ENCODE data around the gene ZNF230. TPM values are rescaled to one million over a fixed set of nuclear protein-coding genes. Genes with fewer than 3 reads are reported as not detected.

ZNF230 gene
- total and polyA plus RNA-seq, 9 of the 15 experiments (the other 6 are each of a cell fraction or from before 2014, with no cell fraction given), result 1.3 to 4.0 (median 2.2) TPM

GRCh38 chr19:44002566-44003460, at the start of gene ZNF230 (continued):
- no peak for TF ChIP-seq ID3 (CRISPR knock-in tag; IDR thresholded peaks at IDR 0.05)
- no peak for TF ChIP-seq ID3 (tag; IDR thresholded peaks at IDR 0.05)
- no peak for TF ChIP-seq CCNT2 (IDR thresholded peaks at IDR 0.05; ENCODE audit: borderline replicate concordance, extremely low read depth, insufficient read length, low read depth, low read length)
- TF ChIP-seq GABPA (tag; conservative IDR thresholded peaks at IDR 0.05; ENCODE audit: low read depth), result peak; percentile 94
- no peak for TF ChIP-seq ZNF316 (IDR thresholded peaks at IDR 0.05)
- no peak for TF ChIP-seq EWSR1 (IDR thresholded peaks at IDR 0.05; ENCODE audit: borderline replicate concordance, low read depth, partially characterized antibody)
- TF ChIP-seq, protein P1, sequence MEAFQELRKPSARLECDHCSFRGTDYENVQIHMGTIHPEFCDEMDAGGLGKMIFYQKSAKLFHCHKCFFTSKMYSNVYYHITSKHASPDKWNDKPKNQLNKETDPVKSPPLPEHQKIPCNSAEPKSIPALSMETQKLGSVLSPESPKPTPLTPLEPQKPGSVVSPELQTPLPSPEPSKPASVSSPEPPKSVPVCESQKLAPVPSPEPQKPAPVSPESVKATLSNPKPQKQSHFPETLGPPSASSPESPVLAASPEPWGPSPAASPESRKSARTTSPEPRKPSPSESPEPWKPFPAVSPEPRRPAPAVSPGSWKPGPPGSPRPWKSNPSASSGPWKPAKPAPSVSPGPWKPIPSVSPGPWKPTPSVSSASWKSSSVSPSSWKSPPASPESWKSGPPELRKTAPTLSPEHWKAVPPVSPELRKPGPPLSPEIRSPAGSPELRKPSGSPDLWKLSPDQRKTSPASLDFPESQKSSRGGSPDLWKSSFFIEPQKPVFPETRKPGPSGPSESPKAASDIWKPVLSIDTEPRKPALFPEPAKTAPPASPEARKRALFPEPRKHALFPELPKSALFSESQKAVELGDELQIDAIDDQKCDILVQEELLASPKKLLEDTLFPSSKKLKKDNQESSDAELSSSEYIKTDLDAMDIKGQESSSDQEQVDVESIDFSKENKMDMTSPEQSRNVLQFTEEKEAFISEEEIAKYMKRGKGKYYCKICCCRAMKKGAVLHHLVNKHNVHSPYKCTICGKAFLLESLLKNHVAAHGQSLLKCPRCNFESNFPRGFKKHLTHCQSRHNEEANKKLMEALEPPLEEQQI (IDR thresholded peaks at IDR 0.05), result no peak
- TF ChIP-seq ZNF197 (CRISPR knock-in tag; IDR thresholded peaks at IDR 0.05; ENCODE audit: low read depth), result no peak; the same call in 1 of the 2 replicates
- TF ChIP-seq ZNF586 (CRISPR knock-in tag; conservative IDR thresholded peaks at IDR 0.05), result no peak
- TF ChIP-seq ILF3 (IDR thresholded peaks at IDR 0.05; ENCODE audit: borderline replicate concordance), result no peak
- TF ChIP-seq NCOA1 (IDR thresholded peaks at IDR 0.05; ENCODE audit: low read depth), result 0 out of 2 replicates have a peak, but pooled peaks have one; percentile 14
- TF ChIP-seq ZKSCAN1 (IDR thresholded peaks at IDR 0.05; ENCODE audit: low read depth, low read length), result no peak
- no peak for TF ChIP-seq NFATC3 (IDR thresholded peaks at IDR 0.05)
- TF ChIP-seq HLTF (IDR thresholded peaks at IDR 0.05), result no peak
- no peak for TF ChIP-seq ATF1 (CRISPR knock-in tag; IDR thresholded peaks at IDR 0.05)
- peak; percentile 87 for TF ChIP-seq ATF1 (tag; IDR thresholded peaks at IDR 0.05)
- 0 out of 2 replicates have a peak, but pooled peaks have one; percentile 26 for TF ChIP-seq BHLHE40 (IDR thresholded peaks at IDR 0.05; ENCODE audit: low read length)
- peak; percentile 59; the same call in 1 of the 2 replicates for TF ChIP-seq ZNF644 (tag; IDR thresholded peaks at IDR 0.05; ENCODE audit: low read depth)
- TF ChIP-seq ZNF224 (CRISPR knock-in tag; IDR thresholded peaks at IDR 0.05), result no peak
- no peak for TF ChIP-seq POLR3A (IDR thresholded peaks at IDR 0.05; ENCODE audit: borderline replicate concordance, extremely low read depth, insufficient read depth, insufficient read length)
- no peak for TF ChIP-seq RUNX1 (IDR thresholded peaks at IDR 0.05; ENCODE audit: low read depth)
- no peak for TF ChIP-seq ZNF239 (CRISPR knock-in tag; IDR thresholded peaks at IDR 0.05)
- no peak for TF ChIP-seq CCAR2 (IDR thresholded peaks at IDR 0.05; ENCODE audit: low read depth, low read length)
- peak; percentile 84 for TF ChIP-seq MBD2 (IDR thresholded peaks at IDR 0.05; ENCODE audit: borderline replicate concordance, low read depth)
- no peak; the same call in 1 of the 2 replicates for TF ChIP-seq POLR2H (tag; IDR thresholded peaks at IDR 0.05; ENCODE audit: low read depth)
- TF ChIP-seq XRCC3 (IDR thresholded peaks at IDR 0.05), result no peak
- TF ChIP-seq TAF15 (IDR thresholded peaks at IDR 0.05; ENCODE audit: low read depth, low read length), result no peak
- TF ChIP-seq KLF1 (tag; IDR thresholded peaks at IDR 0.05), result no peak
- no peak for TF ChIP-seq SMARCA5 (IDR thresholded peaks at IDR 0.05)
- TF ChIP-seq ZNF146 (CRISPR knock-in tag; IDR thresholded peaks at IDR 0.05; ENCODE audit: unreplicated experiment), result no peak

All from K562 (cell line).